Left lung (tissue), 10 donors: ENCODE data around the gene WDR45. TPM values are rescaled to one million over a fixed set of nuclear protein-coding genes. Genes with fewer than 3 reads are reported as not detected.
A peak's percentile ranks its signal among the peaks of the same experiment; 100 is the strongest.

Source experiments
- ATAC-seq: fragments of 200-7000 bp; cut with Tn5 transposase; one replicate; pipeline ENCODE4 v1.9.1; 2020; ENCODE audit warnings: moderate library complexity
- DNase-seq, 4 donors: peaks; one replicate each; pipeline ENCODE4 v3.0.0-alpha.2; 2013 to 2020
- H3K27ac ChIP-seq, 2 donors: fragments of 200-600 bp; sonication (generic) in 1 of 2; one replicate each; pipeline versions ENCODE4 v1.5.0 to v1.8.0; 2020 to 2021
- H3K27me3 ChIP-seq, 2 donors: fragments of 200-600 bp; sonication (generic) in 1 of 2; one replicate each; pipeline versions ENCODE4 v1.5.0 to v1.8.0; 2020 to 2021
- H3K36me3 ChIP-seq, 2 donors: fragments of 200-600 bp; sonication (generic) in 1 of 2; one replicate each; pipeline versions ENCODE4 v1.5.0 to v1.8.0; 2020 to 2021
- H3K4me1 ChIP-seq, 2 donors: fragments of 200-600 bp; one replicate each; pipeline ENCODE4 v1.8.0; 2021
- H3K4me3 ChIP-seq, 2 donors: fragments of 200-600 bp; sonication (generic) in 1 of 2; one replicate each; pipeline versions ENCODE4 v1.5.0 to v1.8.0; 2020 to 2021; ENCODE audit warnings: mild to moderate bottlenecking in 1 of 2
- H3K9me3 ChIP-seq, 2 donors: fragments of 200-600 bp; sonication (generic) in 1 of 2; one replicate each; pipeline versions ENCODE4 v1.5.0 to v1.8.0; 2020 to 2021
- CTCF ChIP-seq, 2 donors: fragments of 200-600 bp; sonication (generic) in 1 of 2; IDR thresholded peaks; one replicate each; pipeline versions ENCODE4 v1.5.0 to v1.8.0; 2021; ENCODE audit warnings: antibody characterized with exemption in 2 of 2
- intact Hi-C, 2 donors: fragments of 100-400 bp; cut with DNase I; formaldehyde crosslinking; loops; one replicate each; pipeline versions ENCODE4 v1.11.2 to v1.14.2; 2022
- polyA plus RNA-seq, 6 donors: library from polyadenylated mRNA; unstranded; fragments of 120-200 nt; gene quantifications; one replicate each; pipeline ENCODE4 v1.2.1, GENCODE V29; 2013; ENCODE audit not compliant: insufficient read length in 6 of 6
- total RNA-seq, 2 donors: library from RNA; stranded (reverse); fragmentation: NEBNext Ultra II Directional; extraction: Animal tissue kit (Norgen Biotek cat#: 25700); gene quantifications; one replicate each; pipeline ENCODE4 v1.2.1, GENCODE V29; 2021
- donor health status: DM: no; HTN: yes; CAD: no.
- donor health status: DM: no; HTN: no; CAD: no.

The WDR45 gene
- total and polyA plus RNA-seq, 8 donors, result 45.8 to 61.5 (median 48.2) TPM

GRCh38 chrX:49037883-49038475 lies 41.7 kb downstream of the WDR45 start:
- no peak for TF ChIP-seq CTCF (IDR thresholded peaks at IDR 0.05)
- no peak overlapping the region for H3K27ac ChIP-seq
- peaks cover 0 to 62% of the 10 kb centered on the region in 2 donors for H3K36me3 ChIP-seq
- H3K4me1 ChIP-seq, result peaks cover 11 to 37% of the 10 kb centered on the region in 2 donors
- DNase-seq (no peak), ATAC-seq (no peak)
- intact Hi-C loops, result no loop called here
- H3K27me3 ChIP-seq, result no peaks in the 10 kb centered on the region
- H3K9me3 ChIP-seq, result no peaks in the 10 kb centered on the region
- H3K4me3 ChIP-seq, result no peak overlapping the region

GRCh38 chrX:49030283-49030682 lies 49.4 kb downstream of the WDR45 start:
- no peak for TF ChIP-seq CTCF (IDR thresholded peaks at IDR 0.05)
- DNase-seq (no peak), ATAC-seq (no peak)
- Histone ChIP-seq H3K36me3 (peaks cover 0 to 95% of the 10 kb centered on the region in 2 donors), H3K4me1 (peaks cover 0 to 13% of the 10 kb centered on the region in 2 donors), H3K27me3 (no peaks in the 10 kb centered on the region), H3K9me3 (no peaks in the 10 kb centered on the region), H3K27ac (no peak overlapping the region), H3K4me3 (no peak overlapping the region)
- intact Hi-C loops, result no loop called here

GRCh38 chrX:49029876-49030275 lies 49.8 kb downstream of the WDR45 start:
- DNase-seq, result no peak
- no peaks in the 10 kb centered on the region for H3K27me3 ChIP-seq
- H3K9me3 ChIP-seq, result no peaks in the 10 kb centered on the region
- no peak for TF ChIP-seq CTCF (IDR thresholded peaks at IDR 0.05)
- H3K36me3 ChIP-seq, result peaks cover 0 to 96% of the 10 kb centered on the region in 2 donors
- peaks cover 0 to 13% of the 10 kb centered on the region in 2 donors for H3K4me1 ChIP-seq
- no peak overlapping the region for H3K4me3 ChIP-seq
- no peak overlapping the region for H3K27ac ChIP-seq
- peak; percentile 63 for ATAC-seq
- intact Hi-C loops, result no loop called here

Other genes with a start within 250 kb of the WDR45 start
- 1 to 10 TPM; 2.3 to 3.9 TPM for gene PCSK1N, start 244.3 kb downstream of the WDR45 start, total RNA-seq
- 1 to 10 TPM; 1.4 to 4.9 (median 3.4) TPM for gene PCSK1N, start 244.3 kb downstream of the WDR45 start, polyA plus RNA-seq
- gene TIMM17B, start 182.1 kb downstream of the WDR45 start, total RNA-seq, result 10 to 100 TPM; 36.7 to 41.0 TPM
- gene TIMM17B, start 182.1 kb downstream of the WDR45 start, polyA plus RNA-seq, result 10 to 100 TPM; 29.5 to 36.0 (median 33.4) TPM
- 10 to 100 TPM; 56.3 to 68.2 TPM for gene PQBP1, start 182.0 kb downstream of the WDR45 start, total RNA-seq
- gene PQBP1, start 182.0 kb downstream of the WDR45 start, polyA plus RNA-seq, result 10 to 100 TPM; 74.0 to 84.6 (median 79.8) TPM
- gene SLC35A2, start 168.2 kb downstream of the WDR45 start, total RNA-seq, result 10 to 100 TPM; 38.0 to 39.4 TPM
- 10 to 100 TPM; 21.5 to 27.2 (median 22.6) TPM for gene SLC35A2, start 168.2 kb downstream of the WDR45 start, polyA plus RNA-seq
- gene PIM2, start 160.9 kb downstream of the WDR45 start, total RNA-seq, result 10 to 100 TPM; 14.2 to 17.7 TPM
- gene PIM2, start 160.9 kb downstream of the WDR45 start, polyA plus RNA-seq, result 1 to 10 TPM; 4.6 to 8.3 (median 5.0) TPM
- 10 to 100 TPM; 38.1 to 41.7 TPM for gene OTUD5, start 122.3 kb downstream of the WDR45 start, total RNA-seq
- 10 to 100 TPM; 56.4 to 60.4 (median 59.6) TPM for gene OTUD5, start 122.3 kb downstream of the WDR45 start, polyA plus RNA-seq
- 1 to 10 TPM; 2.3 to 4.3 TPM for gene KCND1, start 108.0 kb downstream of the WDR45 start, total RNA-seq
- gene KCND1, start 108.0 kb downstream of the WDR45 start, polyA plus RNA-seq, result 1 to 10 TPM; 4.0 to 5.7 (median 4.5) TPM
- gene GRIPAP1, start 77.6 kb downstream of the WDR45 start, total RNA-seq, result 10 to 100 TPM; 36.1 to 52.2 TPM
- gene GRIPAP1, start 77.6 kb downstream of the WDR45 start, polyA plus RNA-seq, result 10 to 100 TPM; 49.1 to 67.1 (median 61.3) TPM
- gene TFE3, start 36.5 kb downstream of the WDR45 start, total RNA-seq, result 10 to 100 TPM; 48.0 to 63.5 TPM
- 10 to 100 TPM; 36.2 to 46.6 (median 40.2) TPM for gene TFE3, start 36.5 kb downstream of the WDR45 start, polyA plus RNA-seq
- 10 to 100 TPM in 1 of 2 donors, 1 to 10 TPM in 1; 9.7 to 11.9 TPM for gene CCDC120, start 20.9 kb downstream of the WDR45 start, total RNA-seq
- gene CCDC120, start 20.9 kb downstream of the WDR45 start, polyA plus RNA-seq, result 10 to 100 TPM; 13.5 to 19.5 (median 16.2) TPM
- 10 to 100 TPM; 37.3 to 40.0 TPM for gene PRAF2, start 5.9 kb downstream of the WDR45 start, total RNA-seq
- gene PRAF2, start 5.9 kb downstream of the WDR45 start, polyA plus RNA-seq, result 10 to 100 TPM; 26.6 to 38.0 (median 33.3) TPM
- 10 to 100 TPM; 15.5 to 15.7 TPM for gene GPKOW, start 43.8 kb upstream of the WDR45 start, total RNA-seq
- gene GPKOW, start 43.8 kb upstream of the WDR45 start, polyA plus RNA-seq, result 10 to 100 TPM; 19.9 to 24.8 (median 22.2) TPM
- gene MAGIX, start 82.9 kb upstream of the WDR45 start, total RNA-seq, result 1 to 10 TPM; 5.6 to 9.4 TPM
- 1 to 10 TPM; 1.6 to 4.0 (median 2.2) TPM for gene MAGIX, start 82.9 kb upstream of the WDR45 start, polyA plus RNA-seq
- 100 to 1,000 TPM in 1 of 2 donors, 10 to 100 TPM in 1; 79.8 to 241 TPM for gene PLP2, start 92.0 kb upstream of the WDR45 start, total RNA-seq
- gene PLP2, start 92.0 kb upstream of the WDR45 start, polyA plus RNA-seq, result 10 to 100 TPM; 42.7 to 62.7 (median 49.7) TPM
- 10 to 100 TPM; 14.0 to 17.6 TPM for gene PRICKLE3, start 106.5 kb upstream of the WDR45 start, total RNA-seq
- 1 to 10 TPM; 5.5 to 6.6 (median 5.6) TPM for gene PRICKLE3, start 106.5 kb upstream of the WDR45 start, polyA plus RNA-seq
- gene SYP, start 120.3 kb upstream of the WDR45 start, total RNA-seq, result 1 to 10 TPM; 2.1 to 3.0 TPM
- gene SYP, start 120.3 kb upstream of the WDR45 start, polyA plus RNA-seq, result 1 to 10 TPM; 2.7 to 4.2 (median 3.1) TPM
- gene CACNA1F, start 153.5 kb upstream of the WDR45 start, total RNA-seq, result under 1 TPM; 0.21 to 0.73 TPM
- under 1 TPM; 0.20 to 0.63 (median 0.25) TPM for gene CACNA1F, start 153.5 kb upstream of the WDR45 start, polyA plus RNA-seq
- 10 to 100 TPM; 14.4 to 16.8 TPM for gene CCDC22, start 155.6 kb upstream of the WDR45 start, total RNA-seq
- 10 to 100 TPM; 12.9 to 16.3 (median 14.6) TPM for gene CCDC22, start 155.6 kb upstream of the WDR45 start, polyA plus RNA-seq
- under 1 TPM; 0.29 to 0.45 TPM for gene FOXP3, start 184.8 kb upstream of the WDR45 start, total RNA-seq
- 1 to 10 TPM in 1 of 6 donors, under 1 TPM in 5; 0.41 to 1.0 (median 0.59) TPM for gene FOXP3, start 184.8 kb upstream of the WDR45 start, polyA plus RNA-seq
- 1 to 10 TPM; 4.5 to 5.0 TPM for gene PPP1R3F, start 189.9 kb upstream of the WDR45 start, total RNA-seq
- 1 to 10 TPM; 5.5 to 7.5 (median 6.5) TPM for gene PPP1R3F, start 189.9 kb upstream of the WDR45 start, polyA plus RNA-seq
- gene GAGE10, start 223.8 kb upstream of the WDR45 start, total RNA-seq, result not detected
- under 1 TPM in 2 of 6 donors, not detected in 4; 0.31 to 0.33 TPM for gene GAGE10, start 223.8 kb upstream of the WDR45 start, polyA plus RNA-seq
- gene GAGE12J, start 242.2 kb upstream of the WDR45 start, total RNA-seq, result not detected
- gene GAGE12J, start 242.2 kb upstream of the WDR45 start, polyA plus RNA-seq, result not detected